IMR-90 (cell line): ENCODE results near the gene AMPD3. TPM values are rescaled to one million over a fixed set of nuclear protein-coding genes. Genes with fewer than 3 reads are reported as not detected.

ENCODE experiments used
- ATAC-seq: fragments of 200-7000 bp; cut with Tn5 transposase; 2 replicates; pipeline ENCODE4 v1.9.1; 2020; ENCODE audit warnings: low read depth, mild to moderate bottlenecking, moderate library complexity
- BruUV-seq: library from RNA; stranded (reverse); fragments of 400-500 nt; replicated peaks from 2 replicates; lab custom pipeline; 2021; lab: Mats Ljungman, UMichigan
- CTCF ChIA-PET: fragments of 300-600 bp; formaldehyde crosslinking; extraction: SDS; loops from one replicate; lab custom pipeline; 2021; ENCODE audit warnings: antibody characterized with exemption; lab: Yijun Ruan, JAX
- POLR2A ChIA-PET: fragments of 300-600 bp; sonication (Branson Sonifier 250); formaldehyde crosslinking; loops from one replicate; lab custom pipeline; 2022; ENCODE audit warnings: antibody characterized with exemption; ENCODE audit not compliant: unreplicated experiment; lab: Charles Lee
- DNase-seq: peaks from one replicate; pipeline ENCODE4 v3.0.0; 2013
- H2AFZ ChIP-seq: replicated peaks from 2 replicates; pipeline ENCODE3; 2013; ENCODE audit warnings: low read length, mild to moderate bottlenecking; ENCODE audit not compliant: poor library complexity
- H2AK5ac ChIP-seq: 2 replicates; pipeline ENCODE4 v1.6.1; 2013; ENCODE audit warnings: low read depth, low read length, inconsistent platforms
- H2AK9ac ChIP-seq: replicated peaks from 2 replicates; pipeline ENCODE3; 2013; ENCODE audit warnings: mild to moderate bottlenecking, low read depth, low read length, moderate library complexity; ENCODE audit not compliant: poor library complexity
- H2BK120ac ChIP-seq: 2 replicates; pipeline ENCODE4 v1.6.1; 2013; ENCODE audit warnings: low read depth, low read length, inconsistent platforms
- H2BK15ac ChIP-seq: 3 replicates; pipeline ENCODE4 v1.6.1; 2013; ENCODE audit warnings: low read depth, low read length, inconsistent platforms
- H2BK20ac ChIP-seq: 2 replicates; pipeline ENCODE4 v1.6.1; 2013; ENCODE audit warnings: low read depth, mild to moderate bottlenecking, inconsistent platforms, low read length, moderate library complexity
- H2BK5ac ChIP-seq: 2 replicates; pipeline ENCODE4 v1.6.1; 2013; ENCODE audit warnings: mild to moderate bottlenecking, low read depth, low read length, inconsistent platforms; ENCODE audit not compliant: poor library complexity, severe bottlenecking
- H3K14ac ChIP-seq: replicated peaks from 2 replicates; pipeline ENCODE4 v1.6.1; 2013; ENCODE audit warnings: low read depth, low read length, inconsistent platforms
- H3K18ac ChIP-seq: 2 replicates; pipeline ENCODE4 v1.6.1; 2013; ENCODE audit warnings: low read depth, low read length, control low read depth
- H3K23ac ChIP-seq: 2 replicates; pipeline ENCODE4 v1.6.1; 2013; ENCODE audit warnings: low read depth, low read length, inconsistent platforms
- H3K27ac ChIP-seq: 2 replicates; pipeline ENCODE4 v1.5.1; 2013; ENCODE audit warnings: mild to moderate bottlenecking, control low read depth, low read length; ENCODE audit not compliant: insufficient read depth
- H3K27me3 ChIP-seq: 2 replicates; pipeline ENCODE4 v1.6.1; 2013; ENCODE audit warnings: low read length; ENCODE audit not compliant: control insufficient read depth, insufficient read depth
- H3K36me3 ChIP-seq: 2 replicates; pipeline ENCODE4 v1.6.1; 2013; ENCODE audit warnings: low read length, mixed read lengths; ENCODE audit not compliant: control insufficient read depth, insufficient read depth
- H3K4ac ChIP-seq: 2 replicates; pipeline ENCODE4 v1.6.1; 2013; ENCODE audit warnings: low read depth, low read length, inconsistent platforms
- H3K4me1 ChIP-seq: 2 replicates; pipeline ENCODE4 v1.6.1; 2013; ENCODE audit warnings: low read length, mixed read lengths; ENCODE audit not compliant: control insufficient read depth, insufficient read depth
- H3K4me2 ChIP-seq: 2 replicates; pipeline ENCODE4 v1.6.1; 2013; ENCODE audit warnings: low read depth, mild to moderate bottlenecking, control low read depth, low read length, moderate library complexity
- H3K4me3 ChIP-seq: 2 replicates; pipeline ENCODE4 v1.5.1; 2013; ENCODE audit warnings: low read depth, mild to moderate bottlenecking, control low read depth, low read length, moderate library complexity; ENCODE audit not compliant: insufficient read depth
- H3K56ac ChIP-seq: 2 replicates; pipeline ENCODE4 v1.6.1; 2013; ENCODE audit warnings: low read length, inconsistent platforms; ENCODE audit not compliant: insufficient read depth; ENCODE audit errors: extremely low read depth
- H3K79me1 ChIP-seq, 2 experiments: 2 replicates each; pipeline ENCODE4 v1.6.1; 2013; ENCODE audit warnings: low read length in 2 of 2, inconsistent platforms in 1 of 2, low read depth in 1 of 2
- H3K9ac ChIP-seq: 2 replicates; pipeline ENCODE4 v1.6.1; 2013; ENCODE audit warnings: low read depth, low read length, control low read depth
- H3K9me1 ChIP-seq: 2 replicates; pipeline ENCODE4 v1.6.1; 2013; ENCODE audit warnings: low read length, inconsistent platforms; ENCODE audit not compliant: insufficient read depth
- H3K9me3 ChIP-seq: 2 replicates; pipeline ENCODE4 v1.6.1; 2013; ENCODE audit warnings: low read length; ENCODE audit not compliant: control insufficient read depth, insufficient read depth
- H4K20me1 ChIP-seq: 2 replicates; pipeline ENCODE4 v1.6.1; 2013; ENCODE audit warnings: low read length, inconsistent platforms; ENCODE audit not compliant: insufficient read depth
- H4K5ac ChIP-seq: 2 replicates; pipeline ENCODE4 v1.6.1; 2013; ENCODE audit warnings: mild to moderate bottlenecking, low read depth, low read length, control low read depth
- H4K8ac ChIP-seq, 2 experiments: 2 replicates each; pipeline ENCODE4 v1.6.1; 2013; ENCODE audit warnings: low read depth in 2 of 2, low read length in 2 of 2, control low read depth in 1 of 2, inconsistent platforms in 1 of 2
- H4K91ac ChIP-seq: 2 replicates; pipeline ENCODE4 v1.6.1; 2013; ENCODE audit warnings: low read depth, low read length, inconsistent platforms; ENCODE audit not compliant: insufficient read depth
- CHD1 ChIP-seq: IDR thresholded peaks from 2 replicates; pipeline ENCODE4 v1.6.1; 2012; ENCODE audit warnings: low read depth, low read length, improper control_type of control experiment
- CTCF ChIP-seq: conservative IDR thresholded peaks from 2 replicates; pipeline ENCODE4 v1.5.1; 2012; ENCODE audit warnings: mild to moderate bottlenecking, low read depth, low read length, improper control_type of control experiment
- FOS ChIP-seq: fragments of 150-350 bp; IDR thresholded peaks from 2 replicates; pipeline ENCODE4 v1.6.1; 2016; ENCODE audit warnings: low read depth, low read length
- MAFK ChIP-seq: IDR thresholded peaks from 2 replicates; pipeline ENCODE4 v1.6.1; 2012; ENCODE audit warnings: low read depth, low read length, improper control_type of control experiment
- MAZ ChIP-seq: IDR thresholded peaks from 2 replicates; pipeline ENCODE4 v1.6.1; 2012; ENCODE audit warnings: low read depth, mild to moderate bottlenecking, low read length, improper control_type of control experiment, moderate library complexity, borderline replicate concordance
- MXI1 ChIP-seq: IDR thresholded peaks from 2 replicates; pipeline ENCODE4 v1.6.1; 2012; ENCODE audit warnings: low read depth, mild to moderate bottlenecking, low read length, moderate library complexity, borderline replicate concordance
- NFE2L2 ChIP-seq: fragments of 150-350 bp; IDR thresholded peaks from 2 replicates; pipeline ENCODE4 v1.6.1; 2016; ENCODE audit warnings: low read depth, mild to moderate bottlenecking, low read length
- POLR2A ChIP-seq: IDR thresholded peaks from 2 replicates; pipeline ENCODE4 v1.6.1; 2012; ENCODE audit warnings: mild to moderate bottlenecking, low read depth, low read length
- RAD21 ChIP-seq: IDR thresholded peaks from 2 replicates; pipeline ENCODE4 v1.6.1; 2012; ENCODE audit warnings: low read length, improper control_type of control experiment
- RCOR1 ChIP-seq: IDR thresholded peaks from 2 replicates; pipeline ENCODE4 v1.6.1; 2012; ENCODE audit warnings: mild to moderate bottlenecking, low read length, improper control_type of control experiment; ENCODE audit not compliant: insufficient replicate concordance
- RFX5 ChIP-seq: IDR thresholded peaks from 2 replicates; pipeline ENCODE4 v1.8.0; 2012; ENCODE audit warnings: low read depth, mild to moderate bottlenecking, low read length, moderate library complexity
- SMC3 ChIP-seq: fragments of 150-350 bp; IDR thresholded peaks from 2 replicates; pipeline ENCODE4 v1.6.1; 2016; ENCODE audit warnings: low read depth, mild to moderate bottlenecking, antibody characterized with exemption, low read length, moderate library complexity
- USF2 ChIP-seq: fragments of 150-350 bp; IDR thresholded peaks from 2 replicates; pipeline ENCODE4 v1.6.1; 2017; ENCODE audit warnings: mild to moderate bottlenecking, antibody characterized with exemption, low read length, low read depth
- WGBS, 2 experiments: methylation state at CpG; one replicate each; pipeline versions ENCODE4 v1.1.5 to v1.1.7; 2013; ENCODE audit warnings: missing lambda C conversion rate in 2 of 2; ENCODE audit not compliant: insufficient read length in 1 of 2; ENCODE audit errors: extremely low coverage in 2 of 2; 5-methylcytosine and 5-hydroxymethylcytosine counted together
- dilution Hi-C: fragments of 300-500 bp; cut with HindIII; formaldehyde crosslinking; loops from one replicate; pipeline ENCODE4 v1.14.3; 2018; ENCODE audit warnings: low sequenced_read_pairs; ENCODE audit not compliant: unreplicated experiment
- in situ Hi-C: fragments of 300-500 bp; cut with MboI; formaldehyde crosslinking; loops from 3 replicates; pipeline ENCODE4 v1.14.3; 2019; ENCODE audit warnings: low sequenced_read_pairs, inconsistent platforms, mixed read lengths
- intact Hi-C: fragments of 100-400 bp; cut with micrococcal nuclease; formaldehyde crosslinking; loops from 2 replicates; pipeline ENCODE4 v1.10.0; 2022
- polyA plus RNA-seq, 3 experiments: library from polyadenylated mRNA; depleted of rRNA; stranded (reverse); fragments of >200 nt; gene quantifications; 2 replicates each; pipeline ENCODE4 v1.2.3, GENCODE V29; 2012; ENCODE audit warnings: low replicate concordance in 1 of 3
- total RNA-seq: library from RNA; depleted of rRNA; stranded (reverse); fragments of >200 nt; gene quantifications from 2 replicates; pipeline ENCODE4 v1.2.3, GENCODE V29; 2012
- TF ChIP-seq, protein P1 (sequence below): fragments of 150-350 bp; IDR thresholded peaks from 2 replicates; pipeline ENCODE4 v1.6.1; 2016; ENCODE audit warnings: low read depth, mild to moderate bottlenecking, low read length, moderate library complexity, borderline replicate concordance

Gene AMPD3
- total and polyA plus RNA-seq, 2 of the 4 experiments (the other 2 are of a cell fraction) = 8.6 to 12.1 TPM

GRCh38 chr11:10543782-10544181 is 88.7 kb downstream of the AMPD3 start:
- no peak for DNase-seq
- in situ Hi-C loops = no loop called here
- Histone ChIP-seq H3K27ac (no peak overlapping the region), H2BK20ac (no peak overlapping the region), H3K79me1 (peaks cover 10 to 19% of the 10 kb centered on the region in 2 experiments; a peak in 3 of 4 replicates), H2BK15ac (no peak overlapping the region), H4K8ac (no peak overlapping the region), H2AK5ac (0 out of 2 replicates have a peak overlapping the region, but pooled peaks have one; percentile 15), H2BK5ac (no peak overlapping the region), H2BK120ac (no peak overlapping the region), H3K4ac (no peak overlapping the region), H3K23ac (no peak overlapping the region), H3K56ac (no peak overlapping the region), H3K4me3 (no peak overlapping the region), H3K27me3 (no peaks in the 10 kb centered on the region), H4K5ac (no peak overlapping the region), H4K20me1 (no peaks in the 10 kb centered on the region), H2AFZ (no peak overlapping the region), H3K9me1 (peaks cover 4% of the 10 kb centered on the region; the same call in 1 of the 2 replicates), H3K9me3 (no peaks in the 10 kb centered on the region), H3K14ac (no peak overlapping the region), H2AK9ac (no peak overlapping the region), H3K9ac (no peak overlapping the region), H3K4me2 (no peak overlapping the region), H3K18ac (no peak overlapping the region), H3K36me3 (no peaks in the 10 kb centered on the region), H4K91ac (no peak overlapping the region), H3K4me1 (peaks cover 2% of the 10 kb centered on the region)
- dilution Hi-C loops = no loop called here
- 97% methylated on average over 11 of the region's 14 CpGs; no CpG with 5 or more reads in 1 of the 2 experiments for WGBS, 2 experiments
- intact Hi-C loops = no loop called here
- TF ChIP-seq RCOR1 (no peak), RAD21 (no peak), MXI1 (no peak), CHD1 (no peak), RFX5 (no peak), MAFK (no peak), NFE2L2 (no peak), USF2 (no peak), CTCF (no peak), SMC3 (no peak), POLR2A (no peak), FOS (no peak), MAZ (no peak)
- TF ChIP-seq, protein P1, sequence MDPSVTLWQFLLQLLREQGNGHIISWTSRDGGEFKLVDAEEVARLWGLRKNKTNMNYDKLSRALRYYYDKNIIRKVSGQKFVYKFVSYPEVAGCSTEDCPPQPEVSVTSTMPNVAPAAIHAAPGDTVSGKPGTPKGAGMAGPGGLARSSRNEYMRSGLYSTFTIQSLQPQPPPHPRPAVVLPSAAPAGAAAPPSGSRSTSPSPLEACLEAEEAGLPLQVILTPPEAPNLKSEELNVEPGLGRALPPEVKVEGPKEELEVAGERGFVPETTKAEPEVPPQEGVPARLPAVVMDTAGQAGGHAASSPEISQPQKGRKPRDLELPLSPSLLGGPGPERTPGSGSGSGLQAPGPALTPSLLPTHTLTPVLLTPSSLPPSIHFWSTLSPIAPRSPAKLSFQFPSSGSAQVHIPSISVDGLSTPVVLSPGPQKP = no peak
- BruUV-seq = no TSS peak
- ATAC-seq = no peak
- ChIA-PET POLR2A (no interaction called here), CTCF (no interaction called here)
